ENCODE data around the gene SCAP.

The SCAP gene

DNA sequence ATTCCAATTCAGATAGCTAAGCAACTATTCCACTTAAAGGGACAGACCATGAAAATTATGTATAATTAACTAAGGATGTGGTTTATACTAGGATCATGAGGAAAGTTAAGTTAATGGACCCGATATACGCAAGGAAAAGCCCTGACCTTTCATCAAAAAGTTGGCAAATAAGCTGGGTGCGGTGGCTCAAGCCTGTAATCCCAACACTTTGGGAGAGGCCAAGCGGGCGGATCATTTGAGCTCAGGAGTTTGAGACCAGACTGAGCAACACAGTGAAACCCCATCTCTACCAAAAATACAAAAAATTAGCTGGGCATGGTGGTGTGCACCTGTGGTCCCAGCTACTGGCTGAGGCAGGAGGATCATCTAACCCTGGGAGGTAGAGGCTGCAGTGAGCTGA is 39.6 kb downstream of the SCAP start:
- ChIA-PET POLR2A (no interaction called here), CTCF (interaction anchor here (0.7 to 3.6 kb wide), 4 partner anchors 14 to 170 kb away, joined by 3 to 18 read pairs (median 3); no protein-coding TSS in a partner anchor)

DNA sequence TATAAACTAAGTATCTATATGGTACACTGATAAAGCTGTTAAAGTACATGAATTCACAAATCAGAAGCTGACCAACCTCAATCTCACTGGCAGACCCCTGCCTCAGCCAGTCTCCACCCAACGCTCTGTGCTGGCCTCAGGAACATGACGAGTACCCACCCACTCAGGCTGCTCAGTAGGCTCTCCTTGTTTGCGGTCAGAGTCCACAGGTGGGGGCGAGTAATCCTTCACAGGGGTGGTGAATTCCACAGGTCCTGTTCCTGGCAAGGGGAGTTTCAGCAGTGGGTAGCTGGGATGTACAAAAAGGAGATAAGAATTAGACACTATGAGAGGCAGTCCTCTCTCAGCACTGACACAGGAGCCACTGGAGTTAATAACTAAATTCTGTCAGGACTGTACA is 40.9 kb downstream of the SCAP start:
- TF ChIP-seq SCRT2 (tag by site-specific recombination; IDR thresholded peaks at IDR 0.05) (peak; percentile 90), SCRT1 (tag by site-specific recombination; IDR thresholded peaks at IDR 0.05; ENCODE audit: borderline replicate concordance) (peak; percentile 72), ZNF664 (tag by site-specific recombination; IDR thresholded peaks at IDR 0.05) (no peak)
- H3K4me1 ChIP-seq (ENCODE audit: control insufficient read depth, insufficient read depth, low read length): no peaks in the 10 kb centered on the region
- no peak overlapping the region for H3K4me3 ChIP-seq (ENCODE audit: low read depth, low read length)
- H3K27ac ChIP-seq (ENCODE audit: extremely low read depth, low read depth, low read length): no peak overlapping the region
- peaks cover 0 to 69% of the 10 kb centered on the region in 2 experiments; a peak in 2 of 3 replicates for H3K36me3 ChIP-seq (ENCODE audit: control insufficient read depth in 2 of 2, insufficient read depth in 1 of 2, low read length in 2 of 2)
- no peaks in the 10 kb centered on the region for H3K9me3 ChIP-seq (ENCODE audit: control insufficient read depth, insufficient read depth, low read depth, low read length)
- ChIA-PET CTCF (interaction anchor here (3.6 kb wide), 1 partner anchor 13 kb away, joined by 18 read pairs; no protein-coding TSS in a partner anchor), POLR2A (no interaction called here)

More for the DNA sequence above, 39.6 kb downstream of the SCAP start:
- no peak overlapping the region for H3K4me3 ChIP-seq (ENCODE audit: low read depth, low read length)
- no peaks in the 10 kb centered on the region for H3K4me1 ChIP-seq (ENCODE audit: control insufficient read depth, insufficient read depth, low read length)
- H3K36me3 ChIP-seq (ENCODE audit: control insufficient read depth in 2 of 2, insufficient read depth in 1 of 2, low read length in 2 of 2): peaks cover 0 to 60% of the 10 kb centered on the region in 2 experiments; a peak in 2 of 3 replicates
- TF ChIP-seq RBAK (tag by site-specific recombination; IDR thresholded peaks at IDR 0.05) (no peak), ZNF791 (tag by site-specific recombination; IDR thresholded peaks at IDR 0.05) (no peak), ZEB2 (tag by site-specific recombination; IDR thresholded peaks at IDR 0.05) (no peak), ZNF274 (IDR thresholded peaks at IDR 0.05; ENCODE audit: low read length) (no peak), ZNF274 (tag by site-specific recombination; IDR thresholded peaks at IDR 0.05; ENCODE audit: borderline replicate concordance) (no peak), ZNF785 (tag by site-specific recombination; IDR thresholded peaks at IDR 0.05) (no peak), KLF9 (tag by site-specific recombination; IDR thresholded peaks at IDR 0.05; ENCODE audit: low read depth) (no peak), ZNF843 (tag by site-specific recombination; IDR thresholded peaks at IDR 0.05) (no peak), ZNF610 (tag by site-specific recombination; IDR thresholded peaks at IDR 0.05; ENCODE audit: borderline replicate concordance) (no peak), ZNF623 (tag by site-specific recombination; IDR thresholded peaks at IDR 0.05) (no peak), ZNF776 (tag by site-specific recombination; IDR thresholded peaks at IDR 0.05; ENCODE audit: borderline replicate concordance) (no peak), GLIS2 (tag by site-specific recombination; IDR thresholded peaks at IDR 0.05) (no peak), EGR2 (tag by site-specific recombination; IDR thresholded peaks at IDR 0.05; ENCODE audit: low read depth) (no peak), ZNF202 (tag by site-specific recombination; IDR thresholded peaks at IDR 0.05; ENCODE audit: borderline replicate concordance) (no peak)
- TF ChIP-seq, protein P1, sequence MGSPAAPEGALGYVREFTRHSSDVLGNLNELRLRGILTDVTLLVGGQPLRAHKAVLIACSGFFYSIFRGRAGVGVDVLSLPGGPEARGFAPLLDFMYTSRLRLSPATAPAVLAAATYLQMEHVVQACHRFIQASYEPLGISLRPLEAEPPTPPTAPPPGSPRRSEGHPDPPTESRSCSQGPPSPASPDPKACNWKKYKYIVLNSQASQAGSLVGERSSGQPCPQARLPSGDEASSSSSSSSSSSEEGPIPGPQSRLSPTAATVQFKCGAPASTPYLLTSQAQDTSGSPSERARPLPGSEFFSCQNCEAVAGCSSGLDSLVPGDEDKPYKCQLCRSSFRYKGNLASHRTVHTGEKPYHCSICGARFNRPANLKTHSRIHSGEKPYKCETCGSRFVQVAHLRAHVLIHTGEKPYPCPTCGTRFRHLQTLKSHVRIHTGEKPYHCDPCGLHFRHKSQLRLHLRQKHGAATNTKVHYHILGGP (tag by site-specific recombination; IDR thresholded peaks at IDR 0.05): no peak
- TF ChIP-seq, protein P2, sequence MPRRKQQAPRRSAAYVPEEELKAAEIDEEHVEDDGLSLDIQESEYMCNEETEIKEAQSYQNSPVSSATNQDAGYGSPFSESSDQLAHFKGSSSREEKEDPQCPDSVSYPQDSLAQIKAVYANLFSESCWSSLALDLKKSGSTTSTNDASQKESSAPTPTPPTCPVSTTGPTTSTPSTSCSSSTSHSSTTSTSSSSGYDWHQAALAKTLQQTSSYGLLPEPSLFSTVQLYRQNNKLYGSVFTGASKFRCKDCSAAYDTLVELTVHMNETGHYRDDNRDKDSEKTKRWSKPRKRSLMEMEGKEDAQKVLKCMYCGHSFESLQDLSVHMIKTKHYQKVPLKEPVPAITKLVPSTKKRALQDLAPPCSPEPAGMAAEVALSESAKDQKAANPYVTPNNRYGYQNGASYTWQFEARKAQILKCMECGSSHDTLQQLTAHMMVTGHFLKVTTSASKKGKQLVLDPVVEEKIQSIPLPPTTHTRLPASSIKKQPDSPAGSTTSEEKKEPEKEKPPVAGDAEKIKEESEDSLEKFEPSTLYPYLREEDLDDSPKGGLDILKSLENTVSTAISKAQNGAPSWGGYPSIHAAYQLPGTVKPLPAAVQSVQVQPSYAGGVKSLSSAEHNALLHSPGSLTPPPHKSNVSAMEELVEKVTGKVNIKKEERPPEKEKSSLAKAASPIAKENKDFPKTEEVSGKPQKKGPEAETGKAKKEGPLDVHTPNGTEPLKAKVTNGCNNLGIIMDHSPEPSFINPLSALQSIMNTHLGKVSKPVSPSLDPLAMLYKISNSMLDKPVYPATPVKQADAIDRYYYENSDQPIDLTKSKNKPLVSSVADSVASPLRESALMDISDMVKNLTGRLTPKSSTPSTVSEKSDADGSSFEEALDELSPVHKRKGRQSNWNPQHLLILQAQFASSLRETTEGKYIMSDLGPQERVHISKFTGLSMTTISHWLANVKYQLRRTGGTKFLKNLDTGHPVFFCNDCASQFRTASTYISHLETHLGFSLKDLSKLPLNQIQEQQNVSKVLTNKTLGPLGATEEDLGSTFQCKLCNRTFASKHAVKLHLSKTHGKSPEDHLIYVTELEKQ (tag by site-specific recombination; IDR thresholded peaks at IDR 0.05; ENCODE audit: borderline replicate concordance): no peak
- H3K27ac ChIP-seq (ENCODE audit: extremely low read depth, low read depth, low read length): no peak overlapping the region
- H3K9me3 ChIP-seq (ENCODE audit: control insufficient read depth, insufficient read depth, low read depth, low read length): no peaks in the 10 kb centered on the region

All from HEK293 (cell line).